HG02885 (cell line): ENCODE measurements around the gene TMEM178B.

ENCODE experiments used
- ATAC-seq: cut with Tn5 transposase; IDR thresholded peaks from one replicate; pipeline ENCODE4 v1.9.1; 2021; ENCODE audit warnings: mild to moderate bottlenecking; ENCODE audit not compliant: unreplicated experiment, poor library complexity

Gene TMEM178B

GRCh38 chr7:141251957-141252356 is 178.1 kb downstream of the TMEM178B start:
- ATAC-seq, result no peak

- no peak for ATAC-seq
Measured at GRCh38 chr7:141257597-141257996, 183.7 kb downstream of the TMEM178B start.

- no peak for ATAC-seq
Measured at GRCh38 chr7:141258559-141258958, 184.7 kb downstream of the TMEM178B start.

- ATAC-seq, result no peak
Measured at GRCh38 chr7:141262101-141263090, 188.5 kb downstream of the TMEM178B start.

- no peak for ATAC-seq
Measured at GRCh38 chr7:141263508-141263907, 189.6 kb downstream of the TMEM178B start.

- no peak for ATAC-seq
Measured at GRCh38 chr7:141263983-141264382, 190.1 kb downstream of the TMEM178B start.

- ATAC-seq, result no peak
Measured at GRCh38 chr7:141264511-141264910, 190.6 kb downstream of the TMEM178B start.

- no peak for ATAC-seq
Measured at GRCh38 chr7:141265668-141266067, 191.8 kb downstream of the TMEM178B start.

GRCh38 chr7:141268614-141269013 is 194.8 kb downstream of the TMEM178B start:
- ATAC-seq, result no peak

- ATAC-seq, result no peak
Measured at GRCh38 chr7:141271451-141271850, 197.6 kb downstream of the TMEM178B start.

GRCh38 chr7:141272417-141272816 is 198.6 kb downstream of the TMEM178B start:
- no peak for ATAC-seq

- ATAC-seq, result no peak
Measured at GRCh38 chr7:141275350-141275749, 201.5 kb downstream of the TMEM178B start.

- ATAC-seq, result no peak
Measured at GRCh38 chr7:141276031-141276430, 202.2 kb downstream of the TMEM178B start.

- ATAC-seq, result no peak
Measured at GRCh38 chr7:141280100-141280499, 206.2 kb downstream of the TMEM178B start.

GRCh38 chr7:141281311-141281710 is 207.4 kb downstream of the TMEM178B start:
- no peak for ATAC-seq

- no peak for ATAC-seq
Measured at GRCh38 chr7:141286522-141286921, 212.7 kb downstream of the TMEM178B start.

GRCh38 chr7:141287936-141288335 is 214.1 kb downstream of the TMEM178B start:
- no peak for ATAC-seq

GRCh38 chr7:141288626-141289025 is 214.8 kb downstream of the TMEM178B start:
- ATAC-seq, result no peak

- no peak for ATAC-seq
Measured at GRCh38 chr7:141290365-141290764, 216.5 kb downstream of the TMEM178B start.

- no peak for ATAC-seq
Measured at GRCh38 chr7:141290973-141291372, 217.1 kb downstream of the TMEM178B start.

GRCh38 chr7:141291541-141291940 is 217.7 kb downstream of the TMEM178B start:
- ATAC-seq, result no peak
